A549 (cell line): ENCODE results near the gene MME. TPM values are rescaled to one million over a fixed set of nuclear protein-coding genes. Genes with fewer than 3 reads are reported as not detected.

Experiments
- ATAC-seq, 2 experiments: fragments of 200-7000 bp in 1 of 2; fragments of >200 bp in 1 of 2; cut with Nextera tagmentation in 1 of 2; cut with Tn5 transposase in 1 of 2; 3 replicates each; pipeline versions ENCODE4 v1.8.0 to v1.9.1; 2018 to 2020; ENCODE audit warnings: mild to moderate bottlenecking in 1 of 2, moderate library complexity in 1 of 2
- CTCF ChIA-PET: fragments of 300-600 bp; sonication (Branson Sonifier 250); formaldehyde crosslinking; extraction: SDS; loops from one replicate; lab custom pipeline; 2021; ENCODE audit warnings: antibody characterized with exemption, inconsistent platforms; lab: Yijun Ruan, JAX
- POLR2A ChIA-PET: fragments of 350-600 bp; formaldehyde crosslinking; extraction: SDS; loops from one replicate; lab custom pipeline; 2021; ENCODE audit warnings: antibody characterized with exemption, inconsistent platforms; lab: Yijun Ruan, JAX
- DNase-seq, 2 experiments: peaks; one replicate each; pipeline versions ENCODE4 v3.0.0 to v3.0.0-alpha.2; 2011 to 2016; ENCODE audit warnings: low read depth in 1 of 2, low spot score in 1 of 2
- FAIRE-seq: peaks from 2 replicates; lab custom pipeline; 2011; peaks lifted over from hg19 to GRCh38; lab: Jason Lieb, UNC
- H3K27ac ChIP-seq, 2 experiments: fragments of >200 bp; sonication (Bioruptor Twin); formaldehyde crosslinking; 3 replicates each; pipeline ENCODE4 v1.5.1; 2016 to 2017
- H3K4me1 ChIP-seq: fragments of >200 bp; sonication (Bioruptor Twin); formaldehyde crosslinking; 3 replicates; pipeline ENCODE4 v1.6.1; 2016
- H3K4me2 ChIP-seq: fragments of >200 bp; sonication (Bioruptor Twin); formaldehyde crosslinking; 3 replicates; pipeline ENCODE4 v1.6.1; 2016
- H3K4me3 ChIP-seq: fragments of >200 bp; sonication (Bioruptor Twin); formaldehyde crosslinking; 3 replicates; pipeline ENCODE4 v1.5.1; 2016
- H3K9me3 ChIP-seq: fragments of >200 bp; sonication (Bioruptor Twin); formaldehyde crosslinking; 3 replicates; pipeline ENCODE4 v1.6.1; 2016
- BHLHE40 ChIP-seq: IDR thresholded peaks from 2 replicates; pipeline ENCODE4 v1.6.1; 2012; ENCODE audit warnings: low read depth, low read length, inconsistent platforms
- CBX2 ChIP-seq: fragments of 200-600 bp; sonication (generic); IDR thresholded peaks from 2 replicates; pipeline ENCODE4 v1.6.1; 2016; ENCODE audit warnings: low read depth, mild to moderate bottlenecking, borderline replicate concordance
- CBX8 ChIP-seq: fragments of 200-600 bp; sonication (generic); IDR thresholded peaks from 2 replicates; pipeline ENCODE4 v1.6.1; 2016
- CHD4 ChIP-seq: fragments of 200-600 bp; sonication (generic); IDR thresholded peaks from 2 replicates; pipeline ENCODE4 v1.6.1; 2016; ENCODE audit warnings: antibody characterized with exemption, mild to moderate bottlenecking, borderline replicate concordance
- E2F6 ChIP-seq: IDR thresholded peaks from 2 replicates; pipeline ENCODE4 v1.6.1; 2012; ENCODE audit warnings: low read depth, borderline replicate concordance
- EHF ChIP-seq: fragments of 250-450 bp; sonication (Bioruptor Pico); IDR thresholded peaks from 2 replicates; pipeline ENCODE4 v1.5.0; 2020; ENCODE audit warnings: mild to moderate bottlenecking
- ELK1 ChIP-seq: fragments of 150-350 bp; IDR thresholded peaks from 2 replicates; pipeline ENCODE4 v1.6.1; 2014; ENCODE audit warnings: low read depth, mild to moderate bottlenecking, low read length
- FOSL2 ChIP-seq, 2 experiments: fragments of 450-650 bp in 1 of 2; fragments of >200 bp in 1 of 2; sonication (Bioruptor Twin) in 1 of 2; formaldehyde crosslinking; IDR thresholded peaks; 2 replicates each; pipeline versions ENCODE4 v1.5.0 to v1.6.1; 2016 to 2020; ENCODE audit warnings: mild to moderate bottlenecking in 1 of 2, moderate library complexity in 1 of 2
- FOXS1 ChIP-seq: fragments of 250-450 bp; sonication (Bioruptor Pico); IDR thresholded peaks from 2 replicates; pipeline ENCODE4 v1.5.0; 2020; ENCODE audit warnings: mild to moderate bottlenecking, moderate library complexity
- HOXA7 ChIP-seq: fragments of 250-450 bp; sonication (Bioruptor Pico); IDR thresholded peaks from 2 replicates; pipeline ENCODE4 v1.5.0; 2020; ENCODE audit warnings: mild to moderate bottlenecking, moderate library complexity
- HOXB5 ChIP-seq: fragments of 250-450 bp; sonication (Bioruptor Pico); IDR thresholded peaks from 2 replicates; pipeline ENCODE4 v1.5.0; 2020; ENCODE audit warnings: mild to moderate bottlenecking, moderate library complexity
- JUN ChIP-seq, 2 experiments: fragments of >200 bp; sonication (Bioruptor Twin); formaldehyde crosslinking; IDR thresholded peaks; 2 replicates in 1 of 2; 3 replicates in 1 of 2; pipeline ENCODE4 v1.6.1; 2016 to 2017
- KDM1A ChIP-seq: fragments of 200-600 bp; sonication (generic); IDR thresholded peaks from 2 replicates; pipeline ENCODE4 v1.6.1; 2016; ENCODE audit warnings: low read depth, mild to moderate bottlenecking
- KDM5A ChIP-seq: fragments of 200-600 bp; sonication (generic); IDR thresholded peaks from 2 replicates; pipeline ENCODE4 v1.6.1; 2016; ENCODE audit warnings: antibody characterized with exemption, mild to moderate bottlenecking
- MAZ ChIP-seq: fragments of 150-350 bp; IDR thresholded peaks from 2 replicates; pipeline ENCODE4 v1.6.1; 2014; ENCODE audit warnings: antibody characterized with exemption, low read depth, low read length, borderline replicate concordance
- POLR2AphosphoS2 ChIP-seq: conservative IDR thresholded peaks from 2 replicates; pipeline ENCODE4 v1.6.1; 2012; ENCODE audit warnings: low read length, improper control_type of control experiment, inconsistent platforms
- RNF2 ChIP-seq: fragments of 200-600 bp; sonication (generic); IDR thresholded peaks from 2 replicates; pipeline ENCODE4 v1.6.1; 2016; ENCODE audit warnings: low read depth, mild to moderate bottlenecking, antibody characterized with exemption, moderate library complexity, borderline replicate concordance
- ZFP36 ChIP-seq: fragments of 450-650 bp; IDR thresholded peaks from 2 replicates; pipeline ENCODE4 v1.6.1; 2014; ENCODE audit warnings: borderline replicate concordance; ENCODE audit not compliant: partially characterized antibody
- ZSCAN20 ChIP-seq: fragments of 250-450 bp; sonication (Bioruptor Pico); IDR thresholded peaks from 2 replicates; pipeline ENCODE4 v1.8.0; 2022; ENCODE audit warnings: mild to moderate bottlenecking, moderate library complexity
- WGBS: methylation state at CpG from one replicate; pipeline ENCODE4 v1.1.6; 2017; ENCODE audit errors: missing lambda C conversion rate; 5-methylcytosine and 5-hydroxymethylcytosine counted together
- polyA plus RNA-seq, 4 experiments: library from polyadenylated mRNA; depleted of rRNA in 3 of 4; stranded (reverse); fragments of >200 nt; fragmentation: RNase III in 1 of 4; extraction: RNeasy Plus Mini Kit Qiagen cat#74134 plus additional on column Dnase treatment in 1 of 4; gene quantifications; 2 replicates in 3 of 4; 3 replicates in 1 of 4; pipeline ENCODE4 v1.2.3, GENCODE V29; 2011 to 2017
- TF ChIP-seq, protein P1 (sequence below): fragments of 250-450 bp; sonication (Bioruptor Pico); IDR thresholded peaks from 2 replicates; pipeline ENCODE4 v1.5.0; 2021; ENCODE audit warnings: mild to moderate bottlenecking, moderate library complexity, borderline replicate concordance
- TF ChIP-seq, protein P2 (sequence below): fragments of >200 bp; sonication (Bioruptor Twin); formaldehyde crosslinking; IDR thresholded peaks from 3 replicates; pipeline ENCODE4 v1.6.1; 2016
- TF ChIP-seq, protein P3 (sequence below): fragments of >200 bp; sonication (Bioruptor Twin); formaldehyde crosslinking; IDR thresholded peaks from 3 replicates; pipeline ENCODE4 v1.5.1; 2016

MME gene
- polyA plus RNA-seq, 2 of the 4 experiments (the other 2 are of a cell fraction), result not detected

- H3K9me3 ChIP-seq, result no peaks in the 10 kb centered on the region
- FAIRE-seq, result no peak
- no peak for TF ChIP-seq HOXA7 (CRISPR knock-in tag)
- TF ChIP-seq, protein P1, sequence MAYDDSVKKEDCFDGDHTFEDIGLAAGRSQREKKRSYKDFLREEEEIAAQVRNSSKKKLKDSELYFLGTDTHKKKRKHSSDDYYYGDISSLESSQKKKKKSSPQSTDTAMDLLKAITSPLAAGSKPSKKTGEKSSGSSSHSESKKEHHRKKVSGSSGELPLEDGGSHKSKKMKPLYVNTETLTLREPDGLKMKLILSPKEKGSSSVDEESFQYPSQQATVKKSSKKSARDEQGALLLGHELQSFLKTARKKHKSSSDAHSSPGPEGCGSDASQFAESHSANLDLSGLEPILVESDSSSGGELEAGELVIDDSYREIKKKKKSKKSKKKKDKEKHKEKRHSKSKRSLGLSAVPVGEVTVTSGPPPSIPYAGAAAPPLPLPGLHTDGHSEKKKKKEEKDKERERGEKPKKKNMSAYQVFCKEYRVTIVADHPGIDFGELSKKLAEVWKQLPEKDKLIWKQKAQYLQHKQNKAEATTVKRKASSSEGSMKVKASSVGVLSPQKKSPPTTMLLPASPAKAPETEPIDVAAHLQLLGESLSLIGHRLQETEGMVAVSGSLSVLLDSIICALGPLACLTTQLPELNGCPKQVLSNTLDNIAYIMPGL (CRISPR knock-in tag), result no peak
- TF ChIP-seq, protein P2, sequence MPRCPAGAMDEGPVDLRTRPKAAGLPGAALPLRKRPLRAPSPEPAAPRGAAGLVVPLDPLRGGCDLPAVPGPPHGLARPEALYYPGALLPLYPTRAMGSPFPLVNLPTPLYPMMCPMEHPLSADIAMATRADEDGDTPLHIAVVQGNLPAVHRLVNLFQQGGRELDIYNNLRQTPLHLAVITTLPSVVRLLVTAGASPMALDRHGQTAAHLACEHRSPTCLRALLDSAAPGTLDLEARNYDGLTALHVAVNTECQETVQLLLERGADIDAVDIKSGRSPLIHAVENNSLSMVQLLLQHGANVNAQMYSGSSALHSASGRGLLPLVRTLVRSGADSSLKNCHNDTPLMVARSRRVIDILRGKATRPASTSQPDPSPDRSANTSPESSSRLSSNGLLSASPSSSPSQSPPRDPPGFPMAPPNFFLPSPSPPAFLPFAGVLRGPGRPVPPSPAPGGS, result no peak
- TF ChIP-seq KDM1A, result no peak
- no peak for TF ChIP-seq POLR2AphosphoS2
- TF ChIP-seq ZFP36, result no peak
- ATAC-seq, result no peak
- CTCF ChIA-PET, result interaction anchor here (1.3 kb wide), 1 partner anchor 13 kb away, joined by 3 read pairs; no protein-coding TSS in a partner anchor
- no peak overlapping the region for H3K4me3 ChIP-seq
- POLR2A ChIA-PET, result no interaction called here
- no peaks in the 10 kb centered on the region for H3K4me1 ChIP-seq
- no peak overlapping the region for H3K4me2 ChIP-seq
- no peak for DNase-seq
- H3K27ac ChIP-seq, result no peak overlapping the region
- WGBS, result 49% methylated on average over 4 of the region's 4 CpGs
Measured at GRCh38 chr3:155189478-155189877, 109.4 kb downstream of the MME start.

GRCh38 chr3:155190691-155191090 is 110.6 kb downstream of the MME start:
- POLR2A ChIA-PET, result no interaction called here
- no peak overlapping the region for H3K4me3 ChIP-seq
- no peak for FAIRE-seq
- H3K27ac ChIP-seq, result no peak overlapping the region
- H3K4me2 ChIP-seq, result no peak overlapping the region
- no peaks in the 10 kb centered on the region for H3K9me3 ChIP-seq
- no peaks in the 10 kb centered on the region for H3K4me1 ChIP-seq
- DNase-seq, result no peak
- CTCF ChIA-PET, result no interaction called here
- no peak for ATAC-seq
- TF ChIP-seq JUN (IDR thresholded peaks at IDR 0.05), result no peak
- no peak for TF ChIP-seq ELK1
- no peak for TF ChIP-seq MAZ
- no peak for TF ChIP-seq KDM5A
- TF ChIP-seq CBX8, result no peak
- no peak for TF ChIP-seq RNF2
- TF ChIP-seq FOXS1 (CRISPR knock-in tag), result no peak
- TF ChIP-seq CBX2, result no peak
- TF ChIP-seq, protein P1 (CRISPR knock-in tag), result no peak
- TF ChIP-seq EHF (CRISPR knock-in tag), result no peak

DNA sequence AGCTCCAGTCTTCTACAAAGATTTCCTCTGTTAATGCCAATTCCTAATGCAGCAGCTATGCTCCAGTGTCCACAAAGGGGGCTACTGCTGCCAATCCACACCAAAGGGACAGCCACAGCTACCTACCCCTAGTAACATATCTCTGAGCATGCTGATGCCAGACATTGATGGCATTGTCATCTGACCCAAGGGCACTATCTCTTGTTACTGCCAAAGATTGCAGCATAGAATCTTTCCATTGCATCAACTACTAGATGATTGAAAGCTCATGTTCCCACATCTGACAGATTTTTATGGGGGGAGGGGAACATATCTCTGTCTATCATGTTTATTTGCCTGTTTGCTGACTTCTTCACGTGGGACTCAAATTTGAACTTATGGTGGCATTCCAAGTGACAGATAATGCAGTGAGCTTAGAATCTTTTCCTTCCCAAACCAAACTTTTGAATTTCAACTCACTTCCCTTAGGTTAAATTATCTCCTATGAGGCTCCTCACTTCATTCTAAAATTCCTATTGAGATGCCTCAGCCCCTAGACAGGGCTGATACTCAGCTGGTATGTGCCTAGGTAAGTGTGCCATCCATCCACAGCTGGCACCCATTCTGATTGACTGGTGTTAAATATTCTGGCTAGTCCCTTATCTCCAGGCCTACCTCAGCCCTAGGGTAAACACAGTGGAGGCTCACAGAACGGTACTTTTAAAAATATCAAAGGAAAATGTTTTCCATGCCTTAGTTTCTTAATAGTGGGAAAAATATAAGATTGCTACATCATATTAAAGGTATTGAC is 113.0 kb downstream of the MME start:
- Histone ChIP-seq H3K4me3 (no peak overlapping the region), H3K4me2 (no peak overlapping the region), H3K4me1 (no peaks in the 10 kb centered on the region), H3K27ac (no peak overlapping the region), H3K9me3 (no peaks in the 10 kb centered on the region)
- ChIA-PET CTCF (interaction anchor here (0.9 to 1.2 kb wide), 2 partner anchors 16 to 509 kb away, joined by 3 read pairs; no protein-coding TSS in a partner anchor), POLR2A (no interaction called here)
- ATAC-seq (no peak), FAIRE-seq (no peak), DNase-seq (no peak)
- 15% methylated on average over 2 of the region's 2 CpGs for WGBS
- no peak for TF ChIP-seq HOXB5
- TF ChIP-seq ELK1, result no peak
- TF ChIP-seq ZSCAN20 (CRISPR knock-in tag), result no peak
- TF ChIP-seq FOSL2 (IDR thresholded peaks at IDR 0.05), result no peak
- no peak for TF ChIP-seq FOSL2 (CRISPR knock-in tag; IDR thresholded peaks at IDR 0.05)
- no peak for TF ChIP-seq BHLHE40
- TF ChIP-seq, protein P3, sequence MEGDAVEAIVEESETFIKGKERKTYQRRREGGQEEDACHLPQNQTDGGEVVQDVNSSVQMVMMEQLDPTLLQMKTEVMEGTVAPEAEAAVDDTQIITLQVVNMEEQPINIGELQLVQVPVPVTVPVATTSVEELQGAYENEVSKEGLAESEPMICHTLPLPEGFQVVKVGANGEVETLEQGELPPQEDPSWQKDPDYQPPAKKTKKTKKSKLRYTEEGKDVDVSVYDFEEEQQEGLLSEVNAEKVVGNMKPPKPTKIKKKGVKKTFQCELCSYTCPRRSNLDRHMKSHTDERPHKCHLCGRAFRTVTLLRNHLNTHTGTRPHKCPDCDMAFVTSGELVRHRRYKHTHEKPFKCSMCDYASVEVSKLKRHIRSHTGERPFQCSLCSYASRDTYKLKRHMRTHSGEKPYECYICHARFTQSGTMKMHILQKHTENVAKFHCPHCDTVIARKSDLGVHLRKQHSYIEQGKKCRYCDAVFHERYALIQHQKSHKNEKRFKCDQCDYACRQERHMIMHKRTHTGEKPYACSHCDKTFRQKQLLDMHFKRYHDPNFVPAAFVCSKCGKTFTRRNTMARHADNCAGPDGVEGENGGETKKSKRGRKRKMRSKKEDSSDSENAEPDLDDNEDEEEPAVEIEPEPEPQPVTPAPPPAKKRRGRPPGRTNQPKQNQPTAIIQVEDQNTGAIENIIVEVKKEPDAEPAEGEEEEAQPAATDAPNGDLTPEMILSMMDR, result no peak
- TF ChIP-seq CHD4, result no peak
- no peak for TF ChIP-seq E2F6
